ENCODE data around the gene PDGFB.

The PDGFB gene

GRCh38 chr22:39280250-39280649 lies 35.5 kb upstream of the PDGFB start:
- TF ChIP-seq FOXP2 (optimal IDR thresholded peaks at IDR 0.05; ENCODE audit: control extremely low read depth, extremely low read length, insufficient read depth) (no peak), EZH2 (IDR thresholded peaks at IDR 0.05) (no peak)
- no peaks in the 10 kb centered on the region; the same call in 1 of the 2 replicates for H3K9me3 ChIP-seq (ENCODE audit: low read depth, low read length)

DNA sequence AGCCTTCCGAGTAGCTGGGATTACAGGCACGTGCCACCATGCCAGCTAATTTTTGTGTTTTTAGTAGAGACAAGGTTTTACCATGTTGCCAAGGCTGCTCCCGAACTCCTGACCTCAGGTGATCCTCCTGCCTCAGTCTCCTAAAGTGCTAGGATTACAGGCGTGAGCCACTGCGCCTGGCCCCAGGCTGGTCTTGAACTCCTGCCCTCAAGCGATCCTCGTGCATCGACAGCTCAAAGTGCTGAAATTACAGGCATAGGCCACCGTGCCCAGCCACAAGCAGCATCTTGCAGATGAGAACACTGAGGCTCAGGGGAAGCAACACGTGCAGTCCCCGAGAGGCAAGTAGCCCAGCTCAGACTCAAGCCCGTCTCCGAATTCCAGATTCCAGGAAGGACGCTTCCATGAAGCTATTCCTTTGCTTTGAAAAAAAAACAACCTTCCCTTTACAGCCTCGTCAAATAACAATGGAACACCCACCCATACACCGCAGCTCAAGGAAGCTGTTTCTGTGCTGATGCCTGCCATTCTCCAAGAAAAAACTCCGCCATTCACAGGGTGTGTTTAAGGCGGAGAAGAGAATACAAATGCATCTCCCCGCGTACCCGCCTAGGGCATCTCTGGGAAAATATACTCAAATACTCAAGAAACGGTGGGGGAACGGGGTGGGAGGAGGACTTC lies 34.5 kb upstream of the PDGFB start:
- Histone ChIP-seq H3K9me3 (ENCODE audit: low read depth, low read length) (no peaks in the 10 kb centered on the region; the same call in 1 of the 2 replicates), H3K36me3 (ENCODE audit: insufficient read depth, low read length) (no peaks in the 10 kb centered on the region), H3K27ac (peak overlapping the region; percentile 75), H3K9ac (ENCODE audit: insufficient read length) (no peak overlapping the region), H3K4me3 (no peak overlapping the region)
- TF ChIP-seq POLR2AphosphoS5 (IDR thresholded peaks at IDR 0.05; ENCODE audit: borderline replicate concordance, low read depth, low read length), result no peak
- no peak for TF ChIP-seq FOXP2 (optimal IDR thresholded peaks at IDR 0.05; ENCODE audit: control extremely low read depth, extremely low read length, insufficient read depth)
- no peak for TF ChIP-seq EZH2 (IDR thresholded peaks at IDR 0.05)
- no peak for DNase-seq (ENCODE audit: low read depth, low spot score)

More at GRCh38 chr22:39280250-39280649, 35.5 kb upstream of the PDGFB start:
- Histone ChIP-seq H3K9ac (ENCODE audit: insufficient read length) (no peak overlapping the region), H3K27ac (no peak overlapping the region), H3K36me3 (ENCODE audit: insufficient read depth, low read length) (no peaks in the 10 kb centered on the region), H3K4me3 (no peak overlapping the region)
- DNase-seq (ENCODE audit: low read depth, low spot score), result no peak

- no peaks in the 10 kb centered on the region; the same call in 1 of the 2 replicates for H3K9me3 ChIP-seq (ENCODE audit: low read depth, low read length)
- no peak for DNase-seq (ENCODE audit: low read depth, low spot score)
- no peaks in the 10 kb centered on the region for H3K36me3 ChIP-seq (ENCODE audit: insufficient read depth, low read length)
- TF ChIP-seq FOXP2 (optimal IDR thresholded peaks at IDR 0.05; ENCODE audit: control extremely low read depth, extremely low read length, insufficient read depth) (no peak), EZH2 (IDR thresholded peaks at IDR 0.05) (no peak), POLR2AphosphoS5 (IDR thresholded peaks at IDR 0.05; ENCODE audit: borderline replicate concordance, low read depth, low read length) (no peak)
- peak overlapping the region; percentile 48; the same call in 1 of the 2 replicates for H3K27ac ChIP-seq
- H3K9ac ChIP-seq (ENCODE audit: insufficient read length), result no peak overlapping the region
- no peak overlapping the region for H3K4me3 ChIP-seq
Observed at GRCh38 chr22:39278040-39278439, 33.3 kb upstream of the PDGFB start.

DNA sequence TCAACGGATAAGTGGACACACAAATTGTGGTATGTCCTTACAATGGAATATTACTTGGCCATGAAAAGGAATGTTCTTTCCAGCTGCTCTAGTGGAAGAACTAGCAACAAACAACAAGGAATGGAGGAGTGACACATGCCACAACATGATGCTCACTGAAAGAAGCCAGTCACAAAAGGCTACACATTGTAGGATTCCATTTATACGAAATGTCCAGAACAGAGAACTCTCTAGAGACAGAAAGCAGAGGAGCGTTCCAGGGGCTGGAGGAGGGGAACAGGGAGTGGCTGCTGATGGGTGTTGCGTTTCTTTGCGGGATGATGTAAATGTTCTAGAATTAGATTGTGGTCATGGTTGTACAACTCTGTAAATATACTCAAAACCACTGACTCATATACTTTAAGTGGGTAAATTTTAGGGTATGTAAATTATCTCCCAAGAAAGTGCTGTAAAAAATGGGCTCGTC lies 32.4 kb upstream of the PDGFB start:
- TF ChIP-seq POLR2AphosphoS5 (IDR thresholded peaks at IDR 0.05; ENCODE audit: borderline replicate concordance, low read depth, low read length) (no peak), EZH2 (IDR thresholded peaks at IDR 0.05) (no peak), FOXP2 (optimal IDR thresholded peaks at IDR 0.05; ENCODE audit: control extremely low read depth, extremely low read length, insufficient read depth) (no peak)
- no peak for DNase-seq (ENCODE audit: low read depth, low spot score)
- Histone ChIP-seq H3K9me3 (ENCODE audit: low read depth, low read length) (no peaks in the 10 kb centered on the region; the same call in 1 of the 2 replicates), H3K36me3 (ENCODE audit: insufficient read depth, low read length) (no peaks in the 10 kb centered on the region), H3K9ac (ENCODE audit: insufficient read length) (no peak overlapping the region), H3K27ac (no peak overlapping the region), H3K4me3 (no peak overlapping the region)

DNA sequence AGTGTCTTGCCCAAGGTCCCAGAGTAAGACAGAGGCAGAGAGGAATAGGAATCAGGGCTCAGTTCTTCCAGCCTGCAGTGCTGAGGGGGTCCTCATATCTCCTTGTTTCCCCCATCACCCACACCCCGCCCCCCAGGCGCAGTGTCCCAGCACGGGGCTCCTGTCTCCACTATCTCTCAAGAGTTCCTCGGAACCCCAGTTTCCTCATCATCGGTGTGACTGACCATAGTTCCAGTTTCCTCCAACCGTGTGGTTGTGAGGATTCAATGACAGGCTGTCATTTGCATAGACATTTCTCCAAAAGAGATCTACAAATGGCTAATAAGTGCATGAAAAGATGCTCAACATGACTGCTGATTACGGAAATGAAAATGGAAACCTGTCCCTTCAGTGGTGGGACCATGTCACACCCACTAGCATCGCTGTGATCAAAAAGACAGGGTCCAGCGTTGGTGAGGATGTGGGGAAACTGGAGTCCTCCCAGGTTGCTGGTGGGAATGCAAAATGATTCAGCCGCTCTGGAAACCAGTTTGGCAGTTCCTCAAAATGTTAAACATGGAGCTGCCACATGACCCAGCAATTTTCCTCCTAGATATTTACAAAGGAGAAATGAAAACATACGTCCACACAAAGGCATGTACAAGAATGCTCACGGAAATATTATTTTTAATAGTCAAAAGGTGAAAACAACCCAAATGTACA lies 31.8 kb upstream of the PDGFB start:
- TF ChIP-seq EZH2 (IDR thresholded peaks at IDR 0.05) (no peak), POLR2AphosphoS5 (IDR thresholded peaks at IDR 0.05; ENCODE audit: borderline replicate concordance, low read depth, low read length) (no peak), FOXP2 (optimal IDR thresholded peaks at IDR 0.05; ENCODE audit: control extremely low read depth, extremely low read length, insufficient read depth) (no peak)
- Histone ChIP-seq H3K4me3 (no peak overlapping the region), H3K36me3 (ENCODE audit: insufficient read depth, low read length) (no peaks in the 10 kb centered on the region), H3K9ac (ENCODE audit: insufficient read length) (no peak overlapping the region), H3K9me3 (ENCODE audit: low read depth, low read length) (no peaks in the 10 kb centered on the region; the same call in 1 of the 2 replicates), H3K27ac (no peak overlapping the region)
- DNase-seq (ENCODE audit: low read depth, low spot score), result no peak

DNA sequence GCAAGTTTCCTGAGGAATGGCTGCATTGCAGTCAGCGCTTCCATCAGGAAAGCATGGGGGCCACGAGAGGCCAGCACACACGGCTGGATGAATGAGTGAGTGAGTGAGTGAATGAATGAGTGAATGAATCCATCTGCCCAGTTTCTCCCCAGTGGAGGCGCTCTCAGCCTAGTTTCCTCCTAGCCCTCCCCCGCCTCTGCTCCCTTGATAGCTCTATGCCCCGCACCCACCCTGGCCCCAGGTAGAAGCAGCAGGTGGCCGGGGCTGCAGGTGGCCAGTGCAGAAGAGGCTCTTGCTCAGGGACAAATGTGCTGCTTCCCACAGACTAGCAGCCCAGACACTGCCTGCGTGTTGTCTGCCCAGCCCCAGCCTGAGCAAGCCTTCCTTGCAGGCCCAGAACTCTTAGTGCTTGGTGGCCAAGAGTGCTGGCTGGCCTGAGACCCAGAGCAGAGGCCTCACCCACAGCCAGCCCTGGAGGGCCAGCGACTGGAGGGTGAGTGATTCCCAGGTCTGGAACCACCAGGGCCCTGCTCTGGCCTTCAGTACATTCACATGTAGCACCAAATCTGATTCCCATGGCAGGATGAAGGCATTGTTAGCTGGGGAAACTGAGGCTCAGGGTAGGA lies 31.1 kb upstream of the PDGFB start:
- Histone ChIP-seq H3K27ac (no peak overlapping the region), H3K9me3 (ENCODE audit: low read depth, low read length) (no peaks in the 10 kb centered on the region; the same call in 1 of the 2 replicates), H3K9ac (ENCODE audit: insufficient read length) (no peak overlapping the region), H3K4me3 (no peak overlapping the region), H3K36me3 (ENCODE audit: insufficient read depth, low read length) (no peaks in the 10 kb centered on the region)
- no peak for TF ChIP-seq POLR2AphosphoS5 (IDR thresholded peaks at IDR 0.05; ENCODE audit: borderline replicate concordance, low read depth, low read length)
- TF ChIP-seq EZH2 (IDR thresholded peaks at IDR 0.05), result no peak
- TF ChIP-seq FOXP2 (optimal IDR thresholded peaks at IDR 0.05; ENCODE audit: control extremely low read depth, extremely low read length, insufficient read depth), result no peak
- no peak for DNase-seq (ENCODE audit: low read depth, low spot score)

DNA sequence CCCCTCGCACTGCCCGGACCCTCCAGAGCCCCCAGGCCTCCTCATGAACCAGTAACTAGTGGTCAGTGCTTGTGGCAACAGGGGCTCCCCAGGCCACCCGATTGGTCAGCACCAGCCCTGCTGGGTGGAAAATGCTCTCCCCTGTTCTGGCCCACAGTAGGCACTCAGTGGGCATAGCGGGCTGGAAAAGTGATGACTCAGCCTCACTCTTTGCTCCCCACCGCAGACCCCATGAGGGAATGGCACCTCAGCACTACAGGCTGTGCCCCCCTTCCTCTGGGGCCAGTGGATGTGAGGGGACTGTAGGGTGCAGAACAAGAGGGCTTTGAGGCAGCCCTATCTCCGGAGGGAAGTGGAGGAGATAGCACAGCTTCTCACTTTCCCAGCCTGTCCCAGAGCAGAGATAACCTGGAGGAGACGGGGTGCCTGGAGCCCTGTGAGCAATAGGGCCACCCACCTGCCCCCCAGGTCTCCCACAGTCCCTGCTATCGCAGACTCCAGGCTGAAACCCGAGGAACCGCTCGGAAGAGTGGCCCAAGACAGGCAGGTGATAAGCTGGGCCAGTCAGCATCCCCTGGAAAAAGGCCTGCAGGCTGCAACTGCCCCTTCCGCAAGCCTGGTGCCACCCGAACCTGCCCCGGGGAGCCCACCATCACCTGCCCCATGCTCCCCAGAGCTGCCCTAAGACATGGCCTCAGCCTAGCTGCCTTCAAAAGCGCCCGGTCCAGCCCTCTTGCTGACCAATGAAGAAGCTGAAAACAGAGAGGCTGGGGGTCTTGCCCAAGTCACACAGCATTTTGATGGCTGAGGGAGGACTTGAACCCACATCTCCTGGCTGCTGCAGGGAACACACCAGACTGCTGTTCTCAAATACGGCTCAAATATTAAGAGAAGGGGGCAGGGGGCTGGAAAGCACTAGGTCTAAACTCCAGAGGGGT lies 29.4 kb upstream of the PDGFB start:
- Histone ChIP-seq H3K9me3 (ENCODE audit: low read depth, low read length) (no peaks in the 10 kb centered on the region; the same call in 1 of the 2 replicates), H3K9ac (ENCODE audit: insufficient read length) (no peak overlapping the region), H3K27ac (no peak overlapping the region), H3K4me3 (no peak overlapping the region), H3K36me3 (ENCODE audit: insufficient read depth, low read length) (no peaks in the 10 kb centered on the region)
- no peak for TF ChIP-seq FOXP2 (optimal IDR thresholded peaks at IDR 0.05; ENCODE audit: control extremely low read depth, extremely low read length, insufficient read depth)
- no peak for TF ChIP-seq EZH2 (IDR thresholded peaks at IDR 0.05)
- no peak for TF ChIP-seq POLR2AphosphoS5 (IDR thresholded peaks at IDR 0.05; ENCODE audit: borderline replicate concordance, low read depth, low read length)
- DNase-seq (ENCODE audit: low read depth, low spot score), result no peak

All from SK-N-MC (cell line).